Psoas muscle (tissue), 8 donors: ENCODE results near the gene TNNT1. TPM values are rescaled to one million over a fixed set of nuclear protein-coding genes. Genes with fewer than 3 reads are reported as not detected.

ENCODE experiments used
- ATAC-seq, 4 donors: fragments of 200-7000 bp; cut with Tn5 transposase; one replicate each; pipeline ENCODE4 v1.9.1; 2020; ENCODE audit warnings: moderate library complexity in 3 of 4, mild to moderate bottlenecking in 2 of 4
- DNase-seq, 2 donors: peaks; one replicate each; pipeline ENCODE4 v3.0.0-alpha.2; 2020
- H3K27ac ChIP-seq: fragments of 200-600 bp; one replicate; pipeline ENCODE4 v1.8.0; 2022
- H3K27me3 ChIP-seq, 3 donors: fragments of 200-600 bp in 1 of 3; one replicate each; pipeline versions ENCODE4 v1.6.1 to v1.8.0; 2013 to 2022; ENCODE audit warnings: low read length in 2 of 3, mild to moderate bottlenecking in 2 of 3, moderate library complexity in 1 of 3; ENCODE audit not compliant: insufficient read depth in 3 of 3
- H3K36me3 ChIP-seq, 2 donors: fragments of 200-600 bp in 1 of 2; one replicate each; pipeline versions ENCODE4 v1.6.1 to v1.8.0; 2013 to 2022; ENCODE audit warnings: low read depth in 1 of 2, mild to moderate bottlenecking in 1 of 2, moderate library complexity in 1 of 2; ENCODE audit not compliant: insufficient read depth in 1 of 2
- H3K4me1 ChIP-seq: fragments of 200-600 bp; one replicate; pipeline ENCODE4 v1.8.0; 2022
- H3K4me3 ChIP-seq: fragments of 200-600 bp; one replicate; pipeline ENCODE4 v1.8.0; 2022; ENCODE audit warnings: mild to moderate bottlenecking
- H3K9me3 ChIP-seq: fragments of 200-600 bp; one replicate; pipeline ENCODE4 v1.8.0; 2022
- WGBS, 3 donors: extraction: QIAGEN DNeasy Blood & Tissue Kit; methylation state at CpG; one replicate each; pipeline versions ENCODE4 v1.1.6 to v1.1.7; 2013; 5-methylcytosine and 5-hydroxymethylcytosine counted together
- intact Hi-C, 2 donors: fragments of 100-400 bp; cut with DNase I; formaldehyde crosslinking; loops; one replicate each; pipeline versions ENCODE4 v1.11.0 to v1.14.2; 2022
- polyA plus RNA-seq, 3 donors: library from polyadenylated mRNA; stranded (reverse); fragments of 200-250 nt; gene quantifications; one replicate each; pipeline ENCODE4 v1.2.3, GENCODE V29; 2013
- total RNA-seq, 4 donors: library from RNA; stranded (reverse); fragmentation: NEBNext Ultra II Directional in 2 of 4; extraction: Animal tissue kit (Norgen Biotek cat#: 25700) in 2 of 4; gene quantifications; one replicate each; pipeline versions ENCODE4 v1.2.1 to v1.2.4, GENCODE V29; 2021 to 2023
- TF ChIP-seq, protein P1 (sequence below): fragments of 200-600 bp; IDR thresholded peaks from one replicate; pipeline ENCODE4 v1.8.0; 2022; ENCODE audit warnings: antibody characterized with exemption
- donor health status: healthy with polysubstance abuse.
- donor health status: DM: no; HTN: no; CAD: no; lungs with moderate emphysema.
- donor health status: Bipolar disorder and iron deficiency.
- donor health status: healthy.
- donor health status: DM: yes; HTN: yes; CAD: no.
- donor health status: DM: no; HTN: no; CAD: no.
- donor health status: DM: no; HTN: no; CAD: no.
- donor health status: DM: yes; HTN: yes; CAD: no.

Gene TNNT1
- total and polyA plus RNA-seq, 7 donors = 4,522 to 12,694 (median 9,346) TPM

GRCh38 chr19:55101261-55101660 lies 47.7 kb downstream of the TNNT1 start:
- no peak for ATAC-seq

DNA sequence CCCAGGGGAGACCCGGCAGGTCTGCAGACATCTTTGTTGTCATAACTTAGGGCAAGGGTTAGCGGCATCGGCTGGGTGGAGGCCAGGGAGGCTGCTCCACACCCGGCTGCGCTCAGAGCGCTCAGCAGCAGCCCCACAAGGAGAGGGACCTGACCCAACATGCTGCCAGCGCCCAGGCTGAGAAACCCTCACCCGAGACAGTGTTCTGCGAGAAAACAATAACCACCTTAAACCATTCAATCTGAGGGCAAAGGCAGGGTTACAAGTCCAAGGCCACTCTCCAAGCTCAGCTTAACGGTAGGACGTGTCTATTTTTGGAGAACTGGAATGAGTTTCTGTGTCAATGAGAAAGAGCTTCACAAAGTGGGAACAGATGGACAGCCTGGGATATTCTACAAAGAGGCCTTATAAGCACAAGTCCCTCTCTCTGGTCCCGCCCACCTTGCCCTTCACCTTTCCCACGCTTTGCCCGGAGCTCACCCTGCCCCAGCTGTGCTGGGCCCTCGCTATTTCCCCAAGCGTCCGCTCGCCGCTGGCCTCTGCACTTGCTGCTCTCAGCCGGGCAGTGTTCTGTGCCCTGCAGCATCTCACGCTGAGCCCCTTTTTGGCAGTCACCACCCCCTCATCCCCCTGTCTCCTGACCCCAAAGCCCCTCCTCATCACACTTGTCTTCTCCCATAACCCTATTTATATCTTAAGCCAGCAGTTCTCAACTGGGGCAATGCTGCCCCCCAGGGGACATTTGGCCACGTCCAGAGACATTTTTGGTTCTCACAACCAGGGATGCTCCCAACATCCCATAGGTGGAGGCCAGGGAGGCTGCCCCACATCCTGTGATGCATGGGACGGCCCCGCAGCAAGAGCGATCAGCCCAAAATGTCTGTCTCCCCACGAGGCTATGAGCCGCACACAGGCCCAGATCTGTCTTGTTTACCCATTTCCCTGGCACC lies 49.2 kb downstream of the TNNT1 start:
- Histone ChIP-seq H3K9me3 (peaks cover 4% of the 10 kb centered on the region), H3K27me3 (no peaks in the 10 kb centered on the region), H3K4me3 (no peak overlapping the region), H3K36me3 (peaks cover 0 to 67% of the 10 kb centered on the region in 2 donors), H3K4me1 (peaks cover 5% of the 10 kb centered on the region), H3K27ac (no peak overlapping the region)
- WGBS, 3 donors = 72 to 76% (median 75%) methylated on average over 27 of the region's 27 CpGs
- intact Hi-C loops = no loop called here
- TF ChIP-seq, protein P1, sequence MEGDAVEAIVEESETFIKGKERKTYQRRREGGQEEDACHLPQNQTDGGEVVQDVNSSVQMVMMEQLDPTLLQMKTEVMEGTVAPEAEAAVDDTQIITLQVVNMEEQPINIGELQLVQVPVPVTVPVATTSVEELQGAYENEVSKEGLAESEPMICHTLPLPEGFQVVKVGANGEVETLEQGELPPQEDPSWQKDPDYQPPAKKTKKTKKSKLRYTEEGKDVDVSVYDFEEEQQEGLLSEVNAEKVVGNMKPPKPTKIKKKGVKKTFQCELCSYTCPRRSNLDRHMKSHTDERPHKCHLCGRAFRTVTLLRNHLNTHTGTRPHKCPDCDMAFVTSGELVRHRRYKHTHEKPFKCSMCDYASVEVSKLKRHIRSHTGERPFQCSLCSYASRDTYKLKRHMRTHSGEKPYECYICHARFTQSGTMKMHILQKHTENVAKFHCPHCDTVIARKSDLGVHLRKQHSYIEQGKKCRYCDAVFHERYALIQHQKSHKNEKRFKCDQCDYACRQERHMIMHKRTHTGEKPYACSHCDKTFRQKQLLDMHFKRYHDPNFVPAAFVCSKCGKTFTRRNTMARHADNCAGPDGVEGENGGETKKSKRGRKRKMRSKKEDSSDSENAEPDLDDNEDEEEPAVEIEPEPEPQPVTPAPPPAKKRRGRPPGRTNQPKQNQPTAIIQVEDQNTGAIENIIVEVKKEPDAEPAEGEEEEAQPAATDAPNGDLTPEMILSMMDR = peak; percentile 7
- DNase-seq (peak; percentile 22 to 48), ATAC-seq (peak in 2 of 4 donors; percentile 33 to 42)

More at GRCh38 chr19:55101261-55101660, 47.7 kb downstream of the TNNT1 start:
- Histone ChIP-seq H3K36me3 (peaks cover 2 to 59% of the 10 kb centered on the region in 2 donors), H3K27me3 (no peaks in the 10 kb centered on the region), H3K9me3 (peaks cover 4% of the 10 kb centered on the region), H3K27ac (no peak overlapping the region), H3K4me1 (peaks cover 5% of the 10 kb centered on the region), H3K4me3 (no peak overlapping the region)
- peak in 1 of 2 donors; percentile 24 for DNase-seq
- TF ChIP-seq, protein P1 = no peak
- intact Hi-C loops = no loop called here
- WGBS, 3 donors = 80 to 89% (median 83%) methylated on average over 10 of the region's 10 CpGs

DNA sequence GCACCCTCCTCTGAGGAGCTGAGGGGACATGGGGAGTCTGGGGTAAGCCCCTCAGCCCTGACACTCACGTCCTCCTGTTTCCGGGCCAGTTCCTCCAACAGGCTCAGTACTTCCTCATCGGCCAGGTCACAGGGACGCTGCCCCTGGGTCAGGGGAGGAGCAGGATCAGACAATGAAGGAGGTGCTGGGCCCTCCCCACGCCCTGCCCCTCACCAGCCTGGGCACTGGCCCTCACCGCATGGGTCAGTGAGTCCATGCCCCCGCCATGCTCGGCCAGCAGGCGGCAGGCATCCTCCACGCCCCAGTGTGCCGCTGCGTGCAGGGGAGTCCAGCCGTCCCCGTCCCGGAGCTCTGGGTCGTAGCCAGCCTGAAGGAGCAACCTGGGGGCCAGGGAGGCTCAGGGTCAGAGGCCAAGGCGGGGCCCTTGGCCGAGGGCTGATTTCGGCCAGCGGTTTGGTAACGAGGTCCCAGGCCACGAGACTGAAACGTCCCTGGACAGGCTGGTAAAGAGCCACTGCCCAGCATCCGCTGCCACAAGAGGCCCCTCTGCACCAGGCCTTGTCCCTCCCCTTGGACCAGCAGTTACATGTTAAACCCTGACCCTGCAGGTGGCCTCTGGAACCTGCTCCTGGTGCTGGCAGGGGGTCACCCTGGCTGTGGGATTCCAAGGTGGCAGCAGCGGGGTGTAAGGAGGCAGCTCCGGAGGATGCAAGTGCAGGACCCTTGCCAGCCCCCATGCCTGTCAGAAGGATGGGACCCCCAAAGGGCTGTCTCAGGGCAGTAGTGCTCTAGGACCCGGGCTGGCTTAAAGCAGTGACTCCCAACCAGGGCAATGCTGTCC lies 50.1 kb downstream of the TNNT1 start:
- Histone ChIP-seq H3K27ac (no peak overlapping the region), H3K27me3 (no peaks in the 10 kb centered on the region), H3K4me3 (no peak overlapping the region), H3K36me3 (peaks cover 0 to 73% of the 10 kb centered on the region in 2 donors), H3K9me3 (peaks cover 4% of the 10 kb centered on the region), H3K4me1 (peaks cover 5% of the 10 kb centered on the region)
- ATAC-seq (peak in 2 of 4 donors; percentile 7 to 26), DNase-seq (peak in 1 of 2 donors; percentile 48)
- TF ChIP-seq, protein P1 = no peak
- intact Hi-C loops = no loop called here
- 84 to 88% (median 86%) methylated on average over 20 to 27 of the region's 27 CpGs for WGBS, 3 donors

DNA sequence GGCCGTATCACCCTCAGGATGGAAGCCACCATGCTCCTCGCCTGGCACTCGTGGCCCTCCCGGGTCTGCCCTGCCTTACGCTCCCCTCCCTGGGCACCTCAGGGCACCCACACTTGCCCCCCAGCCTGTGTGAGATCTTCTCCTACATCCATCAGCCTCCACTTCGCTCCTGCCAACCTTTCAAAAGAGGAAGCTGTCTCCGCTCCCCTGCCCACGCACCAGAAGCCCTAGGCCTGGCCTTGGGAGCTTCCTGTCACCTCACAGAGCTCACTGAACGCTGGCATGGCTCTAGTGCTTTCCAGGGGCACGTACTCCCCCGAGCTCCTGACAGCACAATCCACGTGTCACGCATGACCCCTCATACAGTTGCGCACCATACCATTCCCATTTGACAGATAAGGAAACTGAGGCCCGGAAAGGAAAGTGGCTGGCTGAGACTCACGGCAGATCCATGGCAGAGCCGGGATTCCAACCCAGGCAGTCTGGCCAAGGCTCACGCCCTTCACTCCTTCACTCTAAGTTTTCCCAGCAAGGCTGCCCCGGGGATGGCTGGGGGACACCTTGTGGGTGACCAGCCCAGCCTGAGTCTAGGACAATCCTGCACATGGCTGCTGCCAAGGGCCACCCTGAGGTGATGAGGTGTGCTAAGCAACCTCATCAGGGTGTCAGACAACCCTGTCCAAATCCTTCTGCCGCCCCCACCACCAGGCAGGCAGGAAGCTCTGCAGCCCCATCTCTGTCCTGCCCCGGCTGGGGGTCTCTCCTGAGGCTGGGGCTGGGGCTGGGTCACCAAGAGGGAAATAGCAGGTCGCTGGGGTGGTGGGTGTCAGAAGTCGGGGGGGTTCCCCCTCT lies 50.9 kb downstream of the TNNT1 start:
- H3K4me1 ChIP-seq = peaks cover 5% of the 10 kb centered on the region
- H3K36me3 ChIP-seq = peaks cover 0 to 65% of the 10 kb centered on the region in 2 donors
- no peak overlapping the region for H3K27ac ChIP-seq
- ATAC-seq = no peak
- no peak for DNase-seq
- H3K4me3 ChIP-seq = no peak overlapping the region
- 90 to 93% (median 93%) methylated on average over 23 of the region's 23 CpGs for WGBS, 3 donors
- no peaks in the 10 kb centered on the region for H3K27me3 ChIP-seq
- TF ChIP-seq, protein P1 = no peak
- intact Hi-C loops = no loop called here
- H3K9me3 ChIP-seq = peaks cover 1% of the 10 kb centered on the region
